ENCODE results near the gene TEX13B.

- no peak for TF ChIP-seq POLR2A (IDR thresholded peaks at IDR 0.05; ENCODE audit: low read length)
- TF ChIP-seq GATA1 (IDR thresholded peaks at IDR 0.05; ENCODE audit: low read depth, low read length) = no peak
Measured at GRCh38 chrX:108001218-108001814, 19.1 kb upstream of the TEX13B start.

Data from erythroblast (primary cell).